Kidney epithelial cell (primary cell): ENCODE measurements around the gene RLF. TPM values are rescaled to one million over a fixed set of nuclear protein-coding genes. Genes with fewer than 3 reads are reported as not detected.
"Not testable (repeated sequence)": the region's sequence is repeated elsewhere in the genome, so short reads cannot be mapped to it uniquely, and the experiment has no call there.

Experiments used
- DNase-seq: peaks from one replicate; pipeline ENCODE4 v3.0.0-alpha.2; 2010; ENCODE audit warnings: low read depth
- H3K27me3 ChIP-seq: 2 replicates; pipeline ENCODE4 v1.6.0; 2011; ENCODE audit warnings: low read length; ENCODE audit not compliant: control insufficient read depth, insufficient read depth
- H3K36me3 ChIP-seq: 2 replicates; pipeline ENCODE4 v1.5.1; 2011; ENCODE audit warnings: low read length; ENCODE audit not compliant: control insufficient read depth, insufficient read depth
- H3K4me3 ChIP-seq: 2 replicates; pipeline ENCODE4 v1.5.1; 2011; ENCODE audit warnings: low read depth, mild to moderate bottlenecking, control low read depth, low read length
- total RNA-seq: library from RNA; depleted of rRNA; stranded (reverse); fragments of >200 nt; gene quantifications from 2 replicates; pipeline ENCODE4 v1.2.3, GENCODE V29; 2015
- TF ChIP-seq, protein P1 (sequence below): IDR thresholded peaks from 2 replicates; pipeline ENCODE4 v1.5.1; 2011; ENCODE audit warnings: mild to moderate bottlenecking, moderate library complexity, low read length, control low read depth, inconsistent platforms; ENCODE audit not compliant: insufficient read depth, poor library complexity, severe bottlenecking

RLF gene
- total RNA-seq, 1 donor from 2014 or later = 14.0 TPM

DNA sequence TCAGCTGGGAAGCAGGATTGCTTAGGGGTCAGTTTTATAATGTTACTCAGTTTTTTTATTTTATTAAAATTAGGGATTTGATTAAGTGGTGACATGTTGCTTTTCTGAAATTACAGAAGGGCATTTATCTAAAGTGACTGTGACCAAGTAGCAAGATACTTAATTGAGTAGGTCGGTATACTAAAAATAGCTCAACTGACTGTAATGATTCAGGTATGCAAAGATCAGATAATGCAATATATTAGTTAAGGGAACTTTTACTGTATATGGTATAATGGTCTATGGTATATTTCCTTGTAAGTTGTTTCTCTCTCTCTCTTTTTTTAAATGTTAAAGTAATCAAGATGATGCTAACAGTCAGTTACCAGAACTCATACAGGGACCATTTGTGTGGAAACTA is 26.2 kb downstream of the RLF start:
- DNase-seq = no peak
- H3K36me3 ChIP-seq = no peaks in the 10 kb centered on the region
- TF ChIP-seq, protein P1, sequence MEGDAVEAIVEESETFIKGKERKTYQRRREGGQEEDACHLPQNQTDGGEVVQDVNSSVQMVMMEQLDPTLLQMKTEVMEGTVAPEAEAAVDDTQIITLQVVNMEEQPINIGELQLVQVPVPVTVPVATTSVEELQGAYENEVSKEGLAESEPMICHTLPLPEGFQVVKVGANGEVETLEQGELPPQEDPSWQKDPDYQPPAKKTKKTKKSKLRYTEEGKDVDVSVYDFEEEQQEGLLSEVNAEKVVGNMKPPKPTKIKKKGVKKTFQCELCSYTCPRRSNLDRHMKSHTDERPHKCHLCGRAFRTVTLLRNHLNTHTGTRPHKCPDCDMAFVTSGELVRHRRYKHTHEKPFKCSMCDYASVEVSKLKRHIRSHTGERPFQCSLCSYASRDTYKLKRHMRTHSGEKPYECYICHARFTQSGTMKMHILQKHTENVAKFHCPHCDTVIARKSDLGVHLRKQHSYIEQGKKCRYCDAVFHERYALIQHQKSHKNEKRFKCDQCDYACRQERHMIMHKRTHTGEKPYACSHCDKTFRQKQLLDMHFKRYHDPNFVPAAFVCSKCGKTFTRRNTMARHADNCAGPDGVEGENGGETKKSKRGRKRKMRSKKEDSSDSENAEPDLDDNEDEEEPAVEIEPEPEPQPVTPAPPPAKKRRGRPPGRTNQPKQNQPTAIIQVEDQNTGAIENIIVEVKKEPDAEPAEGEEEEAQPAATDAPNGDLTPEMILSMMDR = no peak
- no peaks in the 10 kb centered on the region for H3K27me3 ChIP-seq
- no peak overlapping the region for H3K4me3 ChIP-seq

DNA sequence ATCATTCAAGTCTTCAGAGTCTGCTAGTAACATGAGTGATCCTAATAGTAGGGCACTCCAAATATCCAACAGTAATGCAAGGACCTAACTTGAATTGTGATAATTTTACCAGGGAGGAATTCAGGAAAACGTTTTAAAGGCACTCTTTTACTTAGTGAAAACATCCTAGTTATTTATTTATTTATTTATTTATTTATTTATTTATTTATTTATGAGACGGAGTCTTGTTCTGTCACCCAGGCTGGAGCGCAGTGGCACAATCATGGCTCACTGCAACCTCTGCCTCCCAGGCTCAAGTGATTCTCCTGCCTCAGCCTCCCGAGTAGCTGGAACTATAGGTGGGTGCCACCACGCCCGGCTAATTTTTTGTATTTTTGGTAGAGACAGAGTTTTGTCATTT is 33.5 kb downstream of the RLF start:
- H3K4me3 ChIP-seq, DNase-seq, H3K27me3 ChIP-seq, H3K36me3 ChIP-seq: not testable (repeated sequence)

DNA sequence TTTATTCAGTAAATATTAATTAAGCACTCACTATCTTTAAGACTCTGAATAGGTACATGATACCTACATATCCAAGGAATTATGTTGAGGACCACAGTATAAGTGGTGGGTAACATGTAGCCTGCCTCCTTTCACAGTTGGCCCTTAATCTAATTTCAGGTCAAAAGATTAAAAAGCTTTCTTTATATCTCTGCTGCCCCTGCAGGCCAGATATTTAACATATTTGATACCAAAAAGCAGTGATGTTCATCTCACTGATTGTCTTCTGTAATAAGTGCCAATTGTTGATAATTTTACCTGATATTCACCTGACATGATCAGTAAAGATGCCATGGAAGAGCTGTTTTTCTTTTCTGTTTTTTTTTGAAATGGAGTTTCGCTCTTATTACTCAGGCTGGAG is 36.5 kb downstream of the RLF start:
- TF ChIP-seq, protein P1 = peak; percentile 5
- Histone ChIP-seq H3K36me3 (no peaks in the 10 kb centered on the region), H3K27me3 (no peaks in the 10 kb centered on the region), H3K4me3 (no peak overlapping the region)
- no peak for DNase-seq

GRCh38 chr1:40199126-40199525 is 37.9 kb downstream of the RLF start:
- no peak for DNase-seq
- no peaks in the 10 kb centered on the region for H3K27me3 ChIP-seq
- no peaks in the 10 kb centered on the region for H3K36me3 ChIP-seq
- no peak overlapping the region for H3K4me3 ChIP-seq
- TF ChIP-seq, protein P1 = no peak

DNA sequence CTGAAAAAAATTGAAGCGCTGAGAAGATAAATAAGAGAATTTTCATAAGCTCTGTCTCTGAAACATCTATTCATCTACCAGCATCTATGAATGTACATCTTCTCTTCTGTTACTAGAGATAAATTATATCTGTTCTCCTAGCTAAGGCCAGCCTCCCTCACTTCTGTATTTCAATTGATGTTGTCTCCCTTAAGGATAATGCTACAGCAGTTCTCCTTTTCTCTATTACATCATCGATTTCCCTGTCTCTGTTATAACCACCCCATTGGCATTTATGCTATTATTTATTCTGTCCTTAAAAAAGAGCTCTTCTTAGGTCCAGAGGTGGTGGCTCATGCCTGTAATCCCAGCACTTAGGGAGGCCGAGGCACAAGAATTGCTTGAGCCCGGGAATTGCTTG is 43.7 kb downstream of the RLF start:
- Histone ChIP-seq H3K27me3 (no peaks in the 10 kb centered on the region), H3K36me3 (no peaks in the 10 kb centered on the region), H3K4me3 (no peak overlapping the region)
- no peak for DNase-seq
- TF ChIP-seq, protein P1 = no peak

GRCh38 chr1:40210511-40211204 is 49.5 kb downstream of the RLF start:
- no peak for DNase-seq
- TF ChIP-seq, protein P1 = no peak
- Histone ChIP-seq H3K36me3 (no peaks in the 10 kb centered on the region), H3K4me3 (no peak overlapping the region), H3K27me3 (no peaks in the 10 kb centered on the region)
